MM.1S (cell line): ENCODE measurements around the gene BEGAIN.

Experiments used
- DNase-seq: peaks from one replicate; pipeline ENCODE4 v3.0.0-alpha.2; 2015
- H2AFZ ChIP-seq: fragments of 300-600 bp; sonication (generic); 2 replicates; pipeline ENCODE4 v1.6.0; 2016; ENCODE audit warnings: antibody characterized with exemption, low read length
- H3F3A ChIP-seq: fragments of 300-600 bp; sonication (generic); 2 replicates; pipeline ENCODE4 v1.6.1; 2016; ENCODE audit warnings: mild to moderate bottlenecking, antibody characterized with exemption, low read length, moderate library complexity, mixed read lengths; ENCODE audit not compliant: insufficient read depth
- H3K27ac ChIP-seq: fragments of 300-600 bp; sonication (generic); 2 replicates; pipeline ENCODE4 v1.5.1; 2016; ENCODE audit warnings: mild to moderate bottlenecking, low read length
- H3K27me3 ChIP-seq: fragments of 300-600 bp; sonication (generic); replicated peaks from 2 replicates; pipeline ENCODE4 v1.6.0; 2016; ENCODE audit warnings: low read length; ENCODE audit not compliant: insufficient read depth
- H3K36me3 ChIP-seq: fragments of 300-600 bp; sonication (generic); replicated peaks from 2 replicates; pipeline ENCODE4 v1.6.1; 2016; ENCODE audit warnings: mild to moderate bottlenecking, low read length, mixed read lengths; ENCODE audit not compliant: insufficient read depth
- H3K4me1 ChIP-seq: fragments of 300-600 bp; sonication (generic); 2 replicates; pipeline ENCODE4 v1.6.1; 2016; ENCODE audit warnings: low read length, mixed read lengths
- H3K4me2 ChIP-seq: fragments of 300-600 bp; sonication (generic); 2 replicates; pipeline ENCODE4 v1.6.0; 2016; ENCODE audit warnings: low read depth, low read length
- H3K4me3 ChIP-seq: fragments of 300-600 bp; sonication (generic); 2 replicates; pipeline ENCODE4 v1.5.1; 2016; ENCODE audit warnings: low read length, mixed read lengths
- H3K79me2 ChIP-seq: fragments of 300-600 bp; sonication (generic); 2 replicates; pipeline ENCODE4 v1.6.1; 2016; ENCODE audit warnings: mixed run types, low read length, mixed read lengths
- H3K9ac ChIP-seq: fragments of 300-600 bp; sonication (generic); 2 replicates; pipeline ENCODE4 v1.6.1; 2016; ENCODE audit warnings: low read length, mixed read lengths
- H3K9me2 ChIP-seq: fragments of 300-600 bp; sonication (generic); replicated peaks from 2 replicates; pipeline ENCODE4 v1.6.1; 2016; ENCODE audit warnings: mild to moderate bottlenecking, low read length, mixed read lengths; ENCODE audit not compliant: insufficient read depth
- H3K9me3 ChIP-seq: fragments of 300-600 bp; sonication (generic); replicated peaks from 2 replicates; pipeline ENCODE4 v1.6.1; 2016; ENCODE audit warnings: mild to moderate bottlenecking, low read length, mixed read lengths; ENCODE audit not compliant: insufficient read depth
- H4K20me1 ChIP-seq: fragments of 300-600 bp; sonication (generic); 2 replicates; pipeline ENCODE4 v1.6.1; 2016; ENCODE audit warnings: mild to moderate bottlenecking, low read length, moderate library complexity, mixed read lengths; ENCODE audit not compliant: insufficient read depth
- EZH2 ChIP-seq: fragments of 300-600 bp; sonication (generic); optimal IDR thresholded peaks from 2 replicates; pipeline ENCODE3; 2017; ENCODE audit warnings: low read depth, mild to moderate bottlenecking, antibody characterized with exemption, low read length, mixed read lengths
- EZH2phosphoT487 ChIP-seq: fragments of 300-600 bp; sonication (generic); IDR thresholded peaks from 2 replicates; pipeline ENCODE4 v1.6.1; 2018; ENCODE audit warnings: antibody characterized with exemption, low read length
- TF ChIP-seq, protein P1 (sequence below): fragments of 300-600 bp; sonication (generic); IDR thresholded peaks from 2 replicates; pipeline ENCODE4 v1.5.1; 2016; ENCODE audit warnings: antibody characterized with exemption, low read length, mixed read lengths

Gene BEGAIN, protein sequence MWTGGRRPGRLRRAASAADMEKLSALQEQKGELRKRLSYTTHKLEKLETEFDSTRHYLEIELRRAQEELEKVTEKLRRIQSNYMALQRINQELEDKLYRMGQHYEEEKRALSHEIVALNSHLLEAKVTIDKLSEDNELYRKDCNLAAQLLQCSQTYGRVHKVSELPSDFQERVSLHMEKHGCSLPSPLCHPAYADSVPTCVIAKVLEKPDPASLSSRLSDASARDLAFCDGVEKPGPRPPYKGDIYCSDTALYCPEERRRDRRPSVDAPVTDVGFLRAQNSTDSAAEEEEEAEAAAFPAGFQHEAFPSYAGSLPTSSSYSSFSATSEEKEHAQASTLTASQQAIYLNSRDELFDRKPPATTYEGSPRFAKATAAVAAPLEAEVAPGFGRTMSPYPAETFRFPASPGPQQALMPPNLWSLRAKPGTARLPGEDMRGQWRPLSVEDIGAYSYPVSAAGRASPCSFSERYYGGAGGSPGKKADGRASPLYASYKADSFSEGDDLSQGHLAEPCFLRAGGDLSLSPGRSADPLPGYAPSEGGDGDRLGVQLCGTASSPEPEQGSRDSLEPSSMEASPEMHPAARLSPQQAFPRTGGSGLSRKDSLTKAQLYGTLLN

DNA sequence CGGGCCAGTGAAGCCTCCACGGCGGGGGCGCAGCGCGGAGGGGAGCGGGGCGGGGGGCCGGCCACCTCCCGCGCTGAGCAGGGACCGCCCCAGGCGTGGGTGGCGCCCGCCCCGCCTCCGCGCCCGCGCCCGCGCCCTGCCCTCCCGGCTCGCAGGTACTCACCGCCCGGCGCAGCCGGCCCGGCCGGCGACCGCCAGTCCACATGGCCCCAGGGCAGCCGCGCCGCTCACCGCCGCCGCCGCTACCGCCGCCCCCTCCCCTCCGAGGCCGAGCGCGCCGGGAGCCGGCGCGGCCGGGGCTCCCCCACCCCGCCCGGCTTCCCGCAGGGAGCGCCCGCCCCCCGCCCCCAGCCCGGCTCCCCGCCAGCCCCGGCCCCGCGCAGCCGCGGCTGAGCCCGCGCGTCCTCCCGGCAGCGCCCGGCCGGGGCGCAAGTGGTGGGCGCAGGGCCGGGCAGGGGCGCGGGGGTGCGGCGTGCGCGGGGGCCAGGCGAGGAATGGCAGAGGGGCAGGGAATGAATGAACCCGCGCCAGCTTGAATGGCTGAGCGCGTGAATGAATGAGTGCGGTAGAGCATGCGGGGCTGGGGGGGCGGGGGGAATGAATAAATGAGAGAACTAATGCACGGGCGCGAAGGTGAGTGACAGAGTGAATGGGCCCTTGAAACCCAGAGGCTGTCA, at the start of gene BEGAIN:
Gene BEGAIN (minus strand): TSS at position 332 of the 677 bp plus-strand sequence. CDS start 127 bp downstream, at position 205.
- Histone ChIP-seq H4K20me1 (no peaks in the 10 kb centered on the region), H2AFZ (no peak within 1 kb of the TSS), H3K27ac (no peak within 1 kb of the TSS), H3K4me2 (no peak within 1 kb of the TSS), H3K9me2 (no peaks in the 10 kb centered on the region), H3K36me3 (no peaks in the 10 kb centered on the region), H3K27me3 (peaks cover 17% of the 10 kb centered on the region), H3K9ac (no peak within 1 kb of the TSS), H3F3A (no peaks in the 10 kb centered on the region), H3K9me3 (no peaks in the 10 kb centered on the region), H3K4me3 (no peak within 1 kb of the TSS), H3K79me2 (no peaks in the 10 kb centered on the region), H3K4me1 (no peaks in the 10 kb centered on the region)
- TF ChIP-seq EZH2phosphoT487 = no peak
- TF ChIP-seq, protein P1, sequence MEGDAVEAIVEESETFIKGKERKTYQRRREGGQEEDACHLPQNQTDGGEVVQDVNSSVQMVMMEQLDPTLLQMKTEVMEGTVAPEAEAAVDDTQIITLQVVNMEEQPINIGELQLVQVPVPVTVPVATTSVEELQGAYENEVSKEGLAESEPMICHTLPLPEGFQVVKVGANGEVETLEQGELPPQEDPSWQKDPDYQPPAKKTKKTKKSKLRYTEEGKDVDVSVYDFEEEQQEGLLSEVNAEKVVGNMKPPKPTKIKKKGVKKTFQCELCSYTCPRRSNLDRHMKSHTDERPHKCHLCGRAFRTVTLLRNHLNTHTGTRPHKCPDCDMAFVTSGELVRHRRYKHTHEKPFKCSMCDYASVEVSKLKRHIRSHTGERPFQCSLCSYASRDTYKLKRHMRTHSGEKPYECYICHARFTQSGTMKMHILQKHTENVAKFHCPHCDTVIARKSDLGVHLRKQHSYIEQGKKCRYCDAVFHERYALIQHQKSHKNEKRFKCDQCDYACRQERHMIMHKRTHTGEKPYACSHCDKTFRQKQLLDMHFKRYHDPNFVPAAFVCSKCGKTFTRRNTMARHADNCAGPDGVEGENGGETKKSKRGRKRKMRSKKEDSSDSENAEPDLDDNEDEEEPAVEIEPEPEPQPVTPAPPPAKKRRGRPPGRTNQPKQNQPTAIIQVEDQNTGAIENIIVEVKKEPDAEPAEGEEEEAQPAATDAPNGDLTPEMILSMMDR = no peak
- no peak for TF ChIP-seq EZH2
- DNase-seq = no peak

DNA sequence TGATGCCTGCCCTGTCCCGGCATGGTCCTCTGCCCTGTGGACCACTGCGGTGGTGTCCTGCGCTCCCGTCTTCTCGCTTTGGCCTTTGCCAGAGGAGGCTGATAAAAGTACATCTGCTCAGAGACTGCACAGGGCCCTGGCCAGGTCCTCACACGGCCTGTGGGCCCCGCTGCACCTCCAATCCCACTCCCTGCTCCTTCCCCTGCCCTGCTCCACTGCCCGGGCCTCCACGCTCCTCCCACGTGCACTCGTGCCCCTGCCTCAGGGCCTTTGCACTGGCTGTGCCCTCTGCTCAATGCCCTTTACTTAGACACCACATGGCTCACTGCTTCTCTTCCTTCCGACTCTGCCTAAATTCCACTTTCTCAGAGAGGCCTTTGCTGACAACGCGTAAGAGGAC, 49.3 kb upstream of the BEGAIN start:
- H3K4me2 ChIP-seq = no peak overlapping the region
- no peak overlapping the region for H3K27ac ChIP-seq
- TF ChIP-seq EZH2phosphoT487 (no peak), EZH2 (no peak)
- TF ChIP-seq, protein P1 = no peak
- no peaks in the 10 kb centered on the region for H4K20me1 ChIP-seq
- H3K9ac ChIP-seq = no peak overlapping the region
- no peaks in the 10 kb centered on the region for H3K79me2 ChIP-seq
- no peaks in the 10 kb centered on the region for H3F3A ChIP-seq
- H2AFZ ChIP-seq = no peak overlapping the region
- no peak overlapping the region for H3K4me3 ChIP-seq
- H3K9me2 ChIP-seq = no peaks in the 10 kb centered on the region
- H3K36me3 ChIP-seq = no peaks in the 10 kb centered on the region
- no peaks in the 10 kb centered on the region for H3K9me3 ChIP-seq
- H3K4me1 ChIP-seq = 0 out of 2 replicates have a peak, but pooled peaks cover 8% of the 10 kb centered on the region
- H3K27me3 ChIP-seq = peaks cover 32% of the 10 kb centered on the region
- no peak for DNase-seq

DNA sequence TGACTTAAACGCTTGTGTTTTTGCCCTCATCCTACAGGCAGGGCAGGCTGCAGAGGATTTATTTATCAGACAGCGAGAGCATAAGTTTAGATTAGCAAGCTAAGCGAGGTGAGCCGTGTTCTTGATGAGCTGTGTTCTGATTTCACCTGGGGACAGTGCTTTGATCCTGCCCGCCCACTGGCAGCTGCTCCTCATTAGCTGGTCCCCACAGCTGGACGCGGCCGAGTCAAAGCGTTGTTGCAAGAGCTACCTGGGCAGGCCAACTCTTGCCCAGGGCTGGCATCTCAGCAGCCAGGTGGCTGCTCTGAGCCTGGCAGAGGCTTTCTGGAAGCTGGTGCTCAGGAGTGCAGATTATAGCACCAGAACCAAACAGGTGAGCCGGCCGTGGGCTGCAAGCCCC, 46.8 kb upstream of the BEGAIN start:
- no peak for DNase-seq
- Histone ChIP-seq H3K9me3 (no peaks in the 10 kb centered on the region), H3K4me2 (no peak overlapping the region), H3K36me3 (no peaks in the 10 kb centered on the region), H3K9ac (no peak overlapping the region), H3K9me2 (no peaks in the 10 kb centered on the region), H3K4me1 (no peaks in the 10 kb centered on the region), H3K4me3 (no peak overlapping the region), H3K27me3 (peaks cover 32% of the 10 kb centered on the region), H3F3A (no peaks in the 10 kb centered on the region), H2AFZ (no peak overlapping the region), H4K20me1 (no peaks in the 10 kb centered on the region), H3K79me2 (no peaks in the 10 kb centered on the region), H3K27ac (no peak overlapping the region)
- no peak for TF ChIP-seq EZH2phosphoT487
- TF ChIP-seq EZH2 = no peak
- TF ChIP-seq, protein P1 = no peak
